AG08396 (cell line): ENCODE results near the gene STARD9.
"Not testable (repeated sequence)": the region's sequence is repeated elsewhere in the genome, so short reads cannot be mapped to it uniquely, and the experiment has no call there.

ENCODE experiments used
- DNase-seq: peaks from one replicate; pipeline ENCODE4 v3.0.0; 2012; ENCODE audit warnings: low spot score, mixed read lengths

STARD9 gene

GRCh38 chr15:42575188-42576039 is at the start of gene STARD9:
Gene STARD9 (plus strand): TSS chr15:42575606. CDS start chr15:42575716, 110 bp downstream.
- peak; percentile 98 for DNase-seq

GRCh38 chr15:42528970-42529369 is 46.4 kb upstream of the STARD9 start:
- no peak for DNase-seq

GRCh38 chr15:42533246-42533645 is 42.2 kb upstream of the STARD9 start:
- no peak for DNase-seq

- no peak for DNase-seq
These were observed 30.4 kb upstream of the STARD9 start for GRCh38 chr15:42544853-42545629.

GRCh38 chr15:42547918-42548248 is 27.5 kb upstream of the STARD9 start:
- DNase-seq, result peak; percentile 54

GRCh38 chr15:42548249-42549031 is 27.0 kb upstream of the STARD9 start, which contains the start of the genes HAUS2 and LRRC57:
Gene HAUS2 (plus strand): TSS chr15:42548838. CDS start chr15:42548873, 35 bp downstream.
Gene LRRC57 (minus strand): TSS chr15:42548793. CDS start chr15:42548434, 359 bp downstream.
- peak; percentile 94 for DNase-seq

- peak; percentile 34 for DNase-seq
These were observed 26.3 kb upstream of the STARD9 start for GRCh38 chr15:42549032-42549491.

- no peak for DNase-seq
These were observed 25.5 kb upstream of the STARD9 start for GRCh38 chr15:42549741-42550392.

GRCh38 chr15:42553554-42553953 is 21.9 kb upstream of the STARD9 start:
- DNase-seq, result no peak

- DNase-seq, result not testable (repeated sequence)
These were observed 18.7 kb upstream of the STARD9 start for GRCh38 chr15:42556550-42557207.

GRCh38 chr15:42558739-42559138 is 16.7 kb upstream of the STARD9 start:
- DNase-seq, result no peak

- no peak for DNase-seq
These were observed 711 bp downstream of the STARD9 start for GRCh38 chr15:42576040-42576594.

GRCh38 chr15:42576776-42577175 is 1.4 kb downstream of the STARD9 start:
- DNase-seq, result no peak

GRCh38 chr15:42577514-42578031 is 2.2 kb downstream of the STARD9 start:
- DNase-seq, result peak; percentile 65

- DNase-seq, result no peak
These were observed 3.7 kb downstream of the STARD9 start for GRCh38 chr15:42578984-42579537.

- peak; percentile 78 for DNase-seq
These were observed 5.9 kb downstream of the STARD9 start for GRCh38 chr15:42581272-42581730.

- no peak for DNase-seq
These were observed 7.4 kb downstream of the STARD9 start for GRCh38 chr15:42582569-42583375.

- DNase-seq, result no peak
These were observed 8.8 kb downstream of the STARD9 start for GRCh38 chr15:42584031-42584765.
